ENCODE measurements around the gene UBAC2. TPM values are rescaled to one million over a fixed set of nuclear protein-coding genes. Genes with fewer than 3 reads are reported as not detected.

The UBAC2 gene
- total and polyA plus RNA-seq, 2 donors (not counting 1 experiment from before 2014, with no cell fraction given) = 32.4 to 87.4 TPM

DNA sequence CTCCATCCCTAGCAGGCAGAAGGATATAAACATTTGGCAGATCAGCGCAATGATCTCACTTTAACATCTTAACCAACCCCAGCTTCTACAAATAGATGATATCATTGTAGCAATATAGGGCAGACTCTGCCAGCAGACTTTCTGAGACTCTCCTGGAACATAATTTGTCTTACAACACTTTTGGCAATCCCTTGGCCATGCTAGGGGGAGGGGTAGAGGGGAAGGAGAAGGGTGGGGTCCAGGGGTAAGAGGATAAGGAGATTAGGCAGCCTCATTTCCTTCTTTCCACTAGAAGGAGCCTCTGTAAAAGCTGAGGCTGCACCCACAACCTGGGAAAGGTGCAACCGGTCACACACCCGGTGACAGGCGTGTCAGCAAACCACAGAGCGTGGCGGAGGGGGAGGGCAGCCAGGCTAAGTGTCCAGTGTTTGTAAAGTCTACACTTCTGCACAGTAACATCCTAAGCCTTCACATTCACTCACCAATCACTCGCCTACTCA lies 8.7 kb upstream of the UBAC2 start:
- H3K4me2 ChIP-seq (ENCODE audit: extremely low read depth, insufficient read depth, low read length) = no peak overlapping the region
- no peak overlapping the region for H3K27ac ChIP-seq (ENCODE audit: insufficient read depth, low read length)
- no peak overlapping the region for H3K4me3 ChIP-seq (replicated peaks in 1 of 4; ENCODE audit: control extremely low read depth in 1 of 4, insufficient read depth in 1 of 4, low read depth in 3 of 4, low read length in 4 of 4)
- peak; percentile 36 to 87 for DNase-seq (ENCODE audit: low read depth in 2 of 2)
- TF ChIP-seq, protein P1, sequence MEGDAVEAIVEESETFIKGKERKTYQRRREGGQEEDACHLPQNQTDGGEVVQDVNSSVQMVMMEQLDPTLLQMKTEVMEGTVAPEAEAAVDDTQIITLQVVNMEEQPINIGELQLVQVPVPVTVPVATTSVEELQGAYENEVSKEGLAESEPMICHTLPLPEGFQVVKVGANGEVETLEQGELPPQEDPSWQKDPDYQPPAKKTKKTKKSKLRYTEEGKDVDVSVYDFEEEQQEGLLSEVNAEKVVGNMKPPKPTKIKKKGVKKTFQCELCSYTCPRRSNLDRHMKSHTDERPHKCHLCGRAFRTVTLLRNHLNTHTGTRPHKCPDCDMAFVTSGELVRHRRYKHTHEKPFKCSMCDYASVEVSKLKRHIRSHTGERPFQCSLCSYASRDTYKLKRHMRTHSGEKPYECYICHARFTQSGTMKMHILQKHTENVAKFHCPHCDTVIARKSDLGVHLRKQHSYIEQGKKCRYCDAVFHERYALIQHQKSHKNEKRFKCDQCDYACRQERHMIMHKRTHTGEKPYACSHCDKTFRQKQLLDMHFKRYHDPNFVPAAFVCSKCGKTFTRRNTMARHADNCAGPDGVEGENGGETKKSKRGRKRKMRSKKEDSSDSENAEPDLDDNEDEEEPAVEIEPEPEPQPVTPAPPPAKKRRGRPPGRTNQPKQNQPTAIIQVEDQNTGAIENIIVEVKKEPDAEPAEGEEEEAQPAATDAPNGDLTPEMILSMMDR (conservative IDR thresholded peaks at IDR 0.05 in 1 of 2, IDR thresholded peaks at IDR 0.05 in 1 of 2; ENCODE audit: low read depth in 1 of 2, low read length in 2 of 2) = no peak
- TF ChIP-seq EZH2 (IDR thresholded peaks at IDR 0.05; ENCODE audit: low read length, missing control alignments) = no peak
- no peaks in the 10 kb centered on the region for H3K4me1 ChIP-seq (ENCODE audit: control insufficient read depth, extremely low read depth, insufficient read depth, low read length)
- no peak overlapping the region for H3K9ac ChIP-seq (ENCODE audit: insufficient read depth, low read length)
- no peaks in the 10 kb centered on the region for H3K36me3 ChIP-seq (ENCODE audit: control insufficient read depth, insufficient read depth, low read length)
- peaks cover 2% of the 10 kb centered on the region for H3K27me3 ChIP-seq (ENCODE audit: control insufficient read depth, insufficient read depth, low read length)
- no peak overlapping the region for H2AFZ ChIP-seq (ENCODE audit: low read length)
- no peaks in the 10 kb centered on the region for H3K79me2 ChIP-seq (ENCODE audit: control insufficient read depth, insufficient read depth, low read length)
- H3K9me3 ChIP-seq (ENCODE audit: control insufficient read depth, insufficient read depth, low read depth, low read length) = no peaks in the 10 kb centered on the region
- H4K20me1 ChIP-seq (ENCODE audit: control insufficient read depth, extremely low read depth, insufficient read depth, low read length) = no peaks in the 10 kb centered on the region

DNA sequence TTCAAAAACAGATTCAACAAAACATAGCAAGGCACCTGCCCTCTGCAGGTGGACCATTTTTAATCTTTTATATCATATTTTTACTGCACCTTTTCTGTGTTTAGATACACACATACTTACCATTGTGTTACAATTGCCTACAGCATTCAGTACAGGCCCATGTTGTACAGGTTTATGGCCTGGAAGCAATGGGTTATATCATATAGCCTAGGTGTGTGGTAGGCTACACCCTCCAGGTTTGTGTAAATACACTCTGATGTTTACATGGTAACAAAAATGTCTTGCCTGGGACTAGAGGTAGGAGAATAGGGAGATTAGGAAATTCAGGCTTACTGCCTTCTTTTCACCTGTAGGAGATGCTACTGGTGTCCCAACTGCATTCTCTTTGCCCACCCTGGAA lies 8.2 kb upstream of the UBAC2 start:
- H3K9ac ChIP-seq (ENCODE audit: insufficient read depth, low read length) = no peak overlapping the region

DNA sequence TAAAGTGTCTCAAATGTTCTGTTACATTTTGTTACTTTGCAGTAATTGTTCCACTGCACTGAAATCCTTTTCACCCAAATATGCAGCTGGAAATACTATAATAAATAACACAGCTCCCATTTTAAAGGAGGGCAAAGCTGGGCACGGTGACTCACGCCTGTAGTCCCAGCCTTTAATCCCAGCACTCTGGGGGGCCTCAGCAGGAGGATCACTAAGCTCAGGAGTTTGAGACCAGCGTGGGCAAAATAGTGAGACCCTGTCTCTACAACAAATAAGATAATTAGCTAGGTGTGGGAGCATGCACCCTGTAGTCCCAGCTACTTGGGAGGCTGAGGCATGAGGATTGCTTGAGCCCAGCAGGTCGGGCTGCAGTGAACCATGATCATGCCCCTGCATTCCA lies 7.5 kb upstream of the UBAC2 start:
- TF ChIP-seq EZH2 (IDR thresholded peaks at IDR 0.05; ENCODE audit: low read length, missing control alignments) = no peak
- TF ChIP-seq, protein P1 (conservative IDR thresholded peaks at IDR 0.05 in 1 of 2, IDR thresholded peaks at IDR 0.05 in 1 of 2; ENCODE audit: low read depth in 1 of 2, low read length in 2 of 2) = no peak

More for the DNA sequence above, 8.2 kb upstream of the UBAC2 start:
- Histone ChIP-seq H3K27me3 (ENCODE audit: control insufficient read depth, insufficient read depth, low read length) (peaks cover 2% of the 10 kb centered on the region), H3K4me1 (ENCODE audit: control insufficient read depth, extremely low read depth, insufficient read depth, low read length) (no peaks in the 10 kb centered on the region), H3K79me2 (ENCODE audit: control insufficient read depth, insufficient read depth, low read length) (no peaks in the 10 kb centered on the region), H3K4me2 (ENCODE audit: extremely low read depth, insufficient read depth, low read length) (no peak overlapping the region), H4K20me1 (ENCODE audit: control insufficient read depth, extremely low read depth, insufficient read depth, low read length) (no peaks in the 10 kb centered on the region), H3K4me3 (replicated peaks in 1 of 4; ENCODE audit: control extremely low read depth in 1 of 4, insufficient read depth in 1 of 4, low read depth in 3 of 4, low read length in 4 of 4) (no peak overlapping the region), H3K27ac (ENCODE audit: insufficient read depth, low read length) (no peak overlapping the region), H3K9me3 (ENCODE audit: control insufficient read depth, insufficient read depth, low read depth, low read length) (no peaks in the 10 kb centered on the region), H2AFZ (ENCODE audit: low read length) (no peak overlapping the region), H3K36me3 (ENCODE audit: control insufficient read depth, insufficient read depth, low read length) (no peaks in the 10 kb centered on the region)
- no peak for DNase-seq (ENCODE audit: low read depth in 2 of 2)
- no peak for TF ChIP-seq EZH2 (IDR thresholded peaks at IDR 0.05; ENCODE audit: low read length, missing control alignments)
- TF ChIP-seq, protein P1 (conservative IDR thresholded peaks at IDR 0.05 in 1 of 2, IDR thresholded peaks at IDR 0.05 in 1 of 2; ENCODE audit: low read depth in 1 of 2, low read length in 2 of 2) = no peak

More for the DNA sequence above, 7.5 kb upstream of the UBAC2 start:
- H4K20me1 ChIP-seq (ENCODE audit: control insufficient read depth, extremely low read depth, insufficient read depth, low read length) = no peaks in the 10 kb centered on the region
- DNase-seq (ENCODE audit: low read depth in 2 of 2) = no peak
- H3K79me2 ChIP-seq (ENCODE audit: control insufficient read depth, insufficient read depth, low read length) = no peaks in the 10 kb centered on the region
- no peak overlapping the region for H3K4me2 ChIP-seq (ENCODE audit: extremely low read depth, insufficient read depth, low read length)
- no peak overlapping the region for H3K4me3 ChIP-seq (replicated peaks in 1 of 4; ENCODE audit: control extremely low read depth in 1 of 4, insufficient read depth in 1 of 4, low read depth in 3 of 4, low read length in 4 of 4)
- no peak overlapping the region for H3K9ac ChIP-seq (ENCODE audit: insufficient read depth, low read length)
- peaks cover 2% of the 10 kb centered on the region for H3K27me3 ChIP-seq (ENCODE audit: control insufficient read depth, insufficient read depth, low read length)
- no peaks in the 10 kb centered on the region for H3K36me3 ChIP-seq (ENCODE audit: control insufficient read depth, insufficient read depth, low read length)
- H3K27ac ChIP-seq (ENCODE audit: insufficient read depth, low read length) = no peak overlapping the region
- no peak overlapping the region for H2AFZ ChIP-seq (ENCODE audit: low read length)
- H3K4me1 ChIP-seq (ENCODE audit: control insufficient read depth, extremely low read depth, insufficient read depth, low read length) = no peaks in the 10 kb centered on the region
- H3K9me3 ChIP-seq (ENCODE audit: control insufficient read depth, insufficient read depth, low read depth, low read length) = no peaks in the 10 kb centered on the region

Data from fibroblast of lung (primary cell).